CD4-positive, CD25-positive, alpha-beta regulatory T cell (primary cell): ENCODE measurements around the gene FAM131B. TPM values are rescaled to one million over a fixed set of nuclear protein-coding genes. Genes with fewer than 3 reads are reported as not detected.

Source experiments
- ATAC-seq, 2 donors: fragments of 150-1000 bp; cut with Tn5 transposase; one replicate each; pipeline ENCODE4 v1.10.0; 2021; ENCODE audit warnings: low read depth in 2 of 2, moderate number of reproducible peaks in 2 of 2, moderate library complexity in 1 of 2
- DNase-seq, 3 donors: peaks; one replicate each; pipeline versions ENCODE4 v3.0.0 to v3.0.0-alpha.2; 2012 to 2022; ENCODE audit warnings: mixed read lengths in 1 of 3
- H3K27ac ChIP-seq: one replicate; pipeline ENCODE4 v1.7.0; 2013; ENCODE audit warnings: mild to moderate bottlenecking, low read length; ENCODE audit not compliant: insufficient read depth, poor library complexity, severe bottlenecking
- H3K27me3 ChIP-seq: one replicate; pipeline ENCODE4 v1.7.0; 2013; ENCODE audit warnings: low read length; ENCODE audit not compliant: control insufficient read depth, insufficient read depth
- H3K36me3 ChIP-seq: one replicate; pipeline ENCODE4 v1.7.0; 2013; ENCODE audit warnings: mild to moderate bottlenecking, low read length, moderate library complexity; ENCODE audit not compliant: control insufficient read depth, insufficient read depth
- H3K4me1 ChIP-seq: 2 replicates; pipeline ENCODE4 v1.7.0; 2013; ENCODE audit warnings: mild to moderate bottlenecking, low read length; ENCODE audit not compliant: insufficient read depth, control insufficient read depth, poor library complexity, severe bottlenecking
- H3K4me3 ChIP-seq: one replicate; pipeline ENCODE4 v1.7.0; 2013; ENCODE audit warnings: low read depth, mild to moderate bottlenecking, low read length, moderate library complexity
- H3K9me3 ChIP-seq, 2 experiments: 1 replicate in 1 of 2; 2 replicates in 1 of 2; pipeline ENCODE4 v1.7.0; 2013; ENCODE audit warnings: low read length in 2 of 2, mild to moderate bottlenecking in 1 of 2, moderate library complexity in 1 of 2; ENCODE audit not compliant: control insufficient read depth in 2 of 2
- H3K27ac Mint-ChIP-seq, 3 donors: one replicate each; pipeline ENCODE4 v1.8.0; 2020 to 2022; ENCODE audit warnings: mild to moderate bottlenecking in 3 of 3, mixed read lengths in 3 of 3, moderate library complexity in 2 of 3
- H3K27me3 Mint-ChIP-seq: one replicate; pipeline ENCODE4 v1.8.0; 2022; ENCODE audit warnings: mild to moderate bottlenecking, mixed read lengths
- H3K36me3 Mint-ChIP-seq: one replicate; pipeline ENCODE4 v1.8.0; 2020; ENCODE audit warnings: mixed read lengths
- H3K4me1 Mint-ChIP-seq, 4 donors: one replicate each; pipeline ENCODE4 v1.8.0; 2020 to 2022; ENCODE audit warnings: mixed read lengths in 4 of 4, mild to moderate bottlenecking in 1 of 4
- H3K4me3 Mint-ChIP-seq, 4 donors: one replicate each; pipeline ENCODE4 v1.8.0; 2020 to 2022; ENCODE audit warnings: mild to moderate bottlenecking in 4 of 4, mixed read lengths in 4 of 4, moderate library complexity in 3 of 4
- H3K9me3 Mint-ChIP-seq, 7 donors: one replicate each; pipeline ENCODE4 v1.8.0; 2020 to 2022; ENCODE audit warnings: mixed read lengths in 7 of 7, mild to moderate bottlenecking in 3 of 7, moderate library complexity in 2 of 7
- polyA plus RNA-seq, 4 donors: library from polyadenylated mRNA; unstranded; fragments of 300-500 nt; fragmentation: Illumina TruSeq; gene quantifications; one replicate each; pipeline ENCODE4 v1.2.3, GENCODE V29; 2021
- total RNA-seq: library from RNA; stranded (reverse); gene quantifications from one replicate; pipeline ENCODE4 v1.2.3, GENCODE V29; 2022

Gene FAM131B
- total and polyA plus RNA-seq, 5 donors from 2014 or later: 0.14 to 0.36 (median 0.31) TPM; not detected in 1

- Mint-ChIP-seq H3K4me1 (peaks cover 5 to 25% (median 12%) of the 10 kb centered on the region in 4 donors), H3K27ac (no peak overlapping the region), H3K9me3 (peaks cover 0 to 2% (median 0%) of the 10 kb centered on the region in 7 donors), H3K27me3 (peaks cover 49% of the 10 kb centered on the region), H3K4me3 (peak overlapping the region in 2 of 4 donors; percentile 69 to 87), H3K36me3 (peaks cover 2% of the 10 kb centered on the region)
- DNase-seq (no peak), ATAC-seq (no peak)
- Histone ChIP-seq H3K9me3 (no peaks in the 10 kb centered on the region), H3K36me3 (no peaks in the 10 kb centered on the region), H3K4me3 (no peak overlapping the region), H3K4me1 (peaks cover 19% of the 10 kb centered on the region), H3K27me3 (peaks cover 21% of the 10 kb centered on the region), H3K27ac (no peak overlapping the region)
Observed at GRCh38 chr7:143359771-143360353, 2.7 kb downstream of the FAM131B start.

DNA sequence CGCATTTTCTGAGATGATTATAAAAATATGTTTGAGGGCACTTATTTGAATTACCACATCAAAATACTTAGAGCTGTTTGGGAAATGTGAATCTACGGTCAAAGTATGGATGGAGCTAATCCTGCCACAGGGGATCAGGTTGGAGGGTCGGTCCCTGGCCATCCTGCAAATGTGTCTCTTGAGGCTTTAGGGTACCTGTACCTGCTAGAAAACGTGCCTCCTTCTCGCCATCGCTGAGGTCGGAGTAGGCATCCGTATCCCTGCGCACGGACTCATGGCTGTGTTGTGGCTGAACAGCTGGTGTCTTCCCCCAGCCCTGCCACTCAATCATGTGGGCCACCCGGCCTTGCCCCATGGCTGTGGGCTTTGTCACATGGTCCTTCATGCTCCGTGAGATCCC lies 3.9 kb downstream of the FAM131B start:
- Mint-ChIP-seq H3K4me1 (peaks cover 5 to 19% (median 10%) of the 10 kb centered on the region in 4 donors), H3K9me3 (peaks cover 0 to 2% (median 0%) of the 10 kb centered on the region in 7 donors), H3K36me3 (peaks cover 2% of the 10 kb centered on the region), H3K4me3 (peak overlapping the region in 1 of 4 donors; percentile 1), H3K27ac (no peak overlapping the region), H3K27me3 (peaks cover 36% of the 10 kb centered on the region)
- Histone ChIP-seq H3K27ac (no peak overlapping the region), H3K4me3 (no peak overlapping the region), H3K4me1 (peaks cover 19% of the 10 kb centered on the region), H3K27me3 (peaks cover 11% of the 10 kb centered on the region), H3K36me3 (no peaks in the 10 kb centered on the region), H3K9me3 (no peaks in the 10 kb centered on the region)
- ATAC-seq: no peak
- DNase-seq: no peak

GRCh38 chr7:143356414-143357050 lies 6.0 kb downstream of the FAM131B start:
- Histone ChIP-seq H3K27ac (no peak overlapping the region), H3K9me3 (no peaks in the 10 kb centered on the region), H3K4me1 (peaks cover 2% of the 10 kb centered on the region), H3K4me3 (no peak overlapping the region), H3K27me3 (peaks cover 4% of the 10 kb centered on the region), H3K36me3 (no peaks in the 10 kb centered on the region)
- Mint-ChIP-seq H3K36me3 (peaks cover 2% of the 10 kb centered on the region), H3K27ac (no peak overlapping the region), H3K9me3 (peaks cover 0 to 2% (median 0%) of the 10 kb centered on the region in 7 donors), H3K4me1 (peaks cover 3 to 14% (median 6%) of the 10 kb centered on the region in 4 donors), H3K4me3 (no peak overlapping the region), H3K27me3 (peaks cover 34% of the 10 kb centered on the region)
- DNase-seq (no peak), ATAC-seq (no peak)

DNA sequence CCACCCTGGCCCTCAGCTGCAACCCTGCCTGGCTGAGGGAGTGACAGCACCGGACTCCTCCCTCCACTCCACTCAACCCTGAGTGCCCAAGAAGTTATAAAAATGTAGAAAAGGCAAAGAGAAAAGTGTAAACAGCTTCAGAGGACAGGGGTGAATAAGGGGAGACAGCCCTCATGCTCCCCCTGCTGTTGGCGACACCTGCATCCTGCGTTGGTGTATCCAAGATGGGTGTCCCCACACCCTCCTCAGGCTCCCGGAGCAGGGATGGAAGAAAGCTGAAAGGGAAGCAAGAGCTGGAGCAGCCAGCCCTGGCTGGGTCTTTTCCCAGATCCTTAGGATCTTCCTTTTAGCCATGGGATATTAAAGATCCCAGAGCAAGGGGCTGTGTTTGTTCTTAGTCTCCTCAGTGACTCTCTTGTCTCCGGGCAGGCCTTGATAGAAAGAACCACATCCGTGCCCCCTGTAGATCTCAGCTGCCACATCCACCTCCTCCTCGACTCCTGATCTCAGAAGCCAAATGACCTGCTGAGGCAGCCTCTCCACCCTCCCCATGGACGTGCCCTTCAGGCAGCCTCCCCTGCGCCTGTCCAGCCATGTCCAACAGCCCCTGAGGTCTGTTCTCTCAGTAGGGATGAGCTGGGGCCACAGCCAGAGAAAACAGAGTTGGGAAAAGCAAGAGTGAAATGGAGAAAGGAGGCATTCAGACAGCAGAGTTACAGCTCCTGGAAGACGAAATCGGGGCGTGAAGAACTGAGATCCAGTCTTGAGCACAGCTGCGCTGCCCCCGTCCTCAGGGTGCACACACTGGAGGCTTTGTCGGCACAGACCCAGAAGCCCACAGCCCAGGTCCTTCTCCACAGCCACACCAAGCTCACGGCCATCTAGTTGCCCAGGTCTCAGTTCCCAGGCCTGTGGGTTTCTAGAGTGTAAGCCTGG lies 6.8 kb downstream of the FAM131B start:
- Histone ChIP-seq H3K4me3 (no peak overlapping the region), H3K9me3 (no peaks in the 10 kb centered on the region), H3K27ac (no peak overlapping the region), H3K4me1 (no peaks in the 10 kb centered on the region), H3K36me3 (no peaks in the 10 kb centered on the region), H3K27me3 (peaks cover 4% of the 10 kb centered on the region)
- Mint-ChIP-seq H3K4me3 (peak overlapping the region in 1 of 4 donors; percentile 16), H3K27ac (no peak overlapping the region), H3K27me3 (peaks cover 29% of the 10 kb centered on the region), H3K4me1 (peaks cover 3 to 10% (median 5%) of the 10 kb centered on the region in 4 donors), H3K36me3 (peaks cover 2% of the 10 kb centered on the region), H3K9me3 (peaks cover 0 to 2% (median 0%) of the 10 kb centered on the region in 7 donors)
- DNase-seq (no peak), ATAC-seq (no peak)

DNA sequence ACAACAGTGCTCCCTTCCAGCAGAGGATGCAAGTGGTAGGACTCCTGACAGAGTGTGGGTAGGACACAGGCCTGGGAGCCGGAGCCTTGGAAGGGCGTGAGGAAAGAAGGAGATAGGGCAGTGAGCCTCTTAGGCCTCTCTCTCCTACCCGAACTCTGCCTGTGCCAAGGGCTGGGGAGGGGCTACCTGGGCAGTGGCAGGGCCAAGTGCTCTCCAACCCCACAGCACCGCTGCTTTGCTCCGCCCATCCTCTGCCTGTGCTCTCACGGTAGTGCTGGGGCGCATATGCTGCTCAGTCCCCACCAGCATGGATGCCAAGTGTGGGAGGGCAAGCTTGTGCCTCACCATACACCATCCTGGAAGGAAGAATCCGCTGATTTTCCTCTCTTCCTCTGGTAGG lies 7.5 kb downstream of the FAM131B start:
- Mint-ChIP-seq H3K36me3 (no peaks in the 10 kb centered on the region), H3K27me3 (peaks cover 22% of the 10 kb centered on the region), H3K27ac (no peak overlapping the region), H3K4me1 (peaks cover 0 to 4% (median under 1%) of the 10 kb centered on the region in 4 donors), H3K4me3 (no peak overlapping the region), H3K9me3 (peaks cover 0 to 2% (median 0%) of the 10 kb centered on the region in 7 donors)
- Histone ChIP-seq H3K36me3 (no peaks in the 10 kb centered on the region), H3K27me3 (no peaks in the 10 kb centered on the region), H3K4me1 (no peaks in the 10 kb centered on the region), H3K4me3 (no peak overlapping the region), H3K9me3 (no peaks in the 10 kb centered on the region), H3K27ac (no peak overlapping the region)
- DNase-seq: no peak
- no peak for ATAC-seq

- H3K9me3 Mint-ChIP-seq: peaks cover 0 to 2% (median 0%) of the 10 kb centered on the region in 7 donors
- Histone ChIP-seq H3K27ac (no peak overlapping the region), H3K9me3 (no peaks in the 10 kb centered on the region), H3K27me3 (peaks cover 4% of the 10 kb centered on the region), H3K36me3 (no peaks in the 10 kb centered on the region), H3K4me3 (no peak overlapping the region), H3K4me1 (no peaks in the 10 kb centered on the region)
- no peaks in the 10 kb centered on the region for H3K36me3 Mint-ChIP-seq
- no peak overlapping the region for H3K27ac Mint-ChIP-seq
- ATAC-seq (no peak), DNase-seq (no peak)
- H3K4me3 Mint-ChIP-seq: no peak overlapping the region
- peaks cover 16% of the 10 kb centered on the region for H3K27me3 Mint-ChIP-seq
- peaks cover 0 to 4% (median under 1%) of the 10 kb centered on the region in 4 donors for H3K4me1 Mint-ChIP-seq
Observed at GRCh38 chr7:143354376-143354775, 8.1 kb downstream of the FAM131B start.

DNA sequence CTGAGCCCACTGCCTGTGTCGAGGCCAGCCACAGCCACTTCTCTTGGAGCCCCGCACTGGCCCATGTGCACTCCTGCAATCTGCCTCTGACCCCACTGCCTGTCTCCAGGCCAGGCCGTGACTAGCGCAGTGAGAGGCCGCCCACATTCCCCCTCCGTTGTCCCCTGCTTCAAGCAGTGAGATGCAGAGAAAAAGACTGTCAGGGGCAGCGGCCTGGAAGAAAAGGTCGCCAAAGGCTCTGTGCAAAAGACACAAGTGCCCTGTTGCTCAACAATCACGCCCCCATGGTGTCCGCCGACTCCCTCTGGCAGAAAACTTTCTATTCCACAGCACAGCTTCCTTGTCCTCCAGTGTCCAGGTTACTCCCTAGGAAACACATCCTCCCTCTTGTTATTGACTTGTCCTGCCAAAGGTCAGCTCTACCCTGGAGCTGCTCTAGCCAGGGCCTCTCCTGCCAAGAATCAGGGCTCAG lies 9.9 kb downstream of the FAM131B start:
- peaks cover 9% of the 10 kb centered on the region for H3K27me3 Mint-ChIP-seq
- no peak overlapping the region for H3K27ac ChIP-seq
- H3K4me3 Mint-ChIP-seq: no peak overlapping the region
- peaks cover 0 to 2% (median 0%) of the 10 kb centered on the region in 7 donors for H3K9me3 Mint-ChIP-seq
- no peaks in the 10 kb centered on the region for H3K4me1 ChIP-seq
- H3K9me3 ChIP-seq: no peaks in the 10 kb centered on the region
- DNase-seq (no peak), ATAC-seq (no peak)
- H3K36me3 ChIP-seq: no peaks in the 10 kb centered on the region
- peaks cover 4% of the 10 kb centered on the region for H3K27me3 ChIP-seq
- H3K36me3 Mint-ChIP-seq: no peaks in the 10 kb centered on the region
- H3K27ac Mint-ChIP-seq: no peak overlapping the region
- peaks cover 0 to 2% (median 0%) of the 10 kb centered on the region in 4 donors for H3K4me1 Mint-ChIP-seq
- H3K4me3 ChIP-seq: no peak overlapping the region
